Measurements from ENCODE around the gene TSKU.

TSKU gene

DNA sequence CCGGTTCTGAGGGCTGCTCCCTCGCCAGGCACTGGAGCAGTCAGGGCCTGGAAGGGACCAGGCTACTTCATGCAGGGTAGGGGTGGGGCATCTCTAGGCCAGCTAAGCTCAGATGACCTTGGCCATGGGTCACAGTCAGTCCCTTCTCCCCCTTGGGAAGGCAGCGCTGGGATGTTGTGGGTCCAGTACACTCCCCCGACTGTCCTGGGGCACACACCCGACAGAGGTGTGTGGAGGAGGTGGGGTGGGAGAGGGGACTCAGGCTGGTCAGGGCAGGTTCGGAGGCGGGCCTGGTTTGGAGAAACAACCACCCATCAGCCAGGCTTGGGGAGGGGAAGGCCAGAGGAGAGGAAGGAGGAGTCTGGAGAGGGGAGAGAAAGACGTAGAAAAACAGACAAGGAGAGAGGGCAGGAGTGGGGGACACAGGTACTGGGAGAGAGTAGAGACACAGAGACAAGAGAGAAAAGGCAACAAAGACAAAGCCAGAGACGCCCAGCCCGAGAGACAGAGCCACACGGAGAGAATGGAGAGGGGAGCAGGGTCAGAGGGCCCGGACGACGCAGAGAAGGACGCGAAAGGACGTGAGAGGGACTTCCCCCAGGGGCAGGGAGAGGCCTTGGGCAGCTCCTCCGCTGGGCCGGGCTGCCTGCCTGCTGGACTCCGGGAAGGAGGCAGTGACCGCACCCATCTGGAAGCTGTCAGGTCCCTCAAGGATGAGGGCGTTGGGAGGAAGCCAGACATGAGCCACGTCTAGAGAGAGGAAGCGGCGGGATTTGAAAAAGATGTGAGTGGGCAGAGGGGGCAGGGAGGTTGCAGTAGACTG lies 30.6 kb upstream of the TSKU start:
- no peak for DNase-seq

DNA sequence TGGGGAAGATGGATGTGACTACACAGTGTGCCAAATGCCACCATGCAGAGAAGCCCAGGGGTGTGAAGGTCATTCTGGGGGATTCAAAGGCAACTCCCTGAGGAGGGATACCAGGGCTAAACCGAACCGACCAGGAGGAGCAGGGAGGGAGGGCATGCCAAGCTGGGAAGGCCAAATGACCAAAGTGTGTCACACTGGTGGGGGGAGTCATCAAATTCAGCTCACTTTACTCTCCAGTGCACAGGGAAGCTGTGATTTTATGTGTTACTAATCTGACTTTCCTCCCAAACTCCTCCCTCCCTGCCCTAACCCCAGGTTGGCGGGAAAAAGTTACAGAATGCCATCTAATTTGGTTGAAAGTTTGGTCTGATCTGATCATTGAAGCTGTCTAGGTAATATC lies 29.7 kb upstream of the TSKU start:
- DNase-seq: no peak

DNA sequence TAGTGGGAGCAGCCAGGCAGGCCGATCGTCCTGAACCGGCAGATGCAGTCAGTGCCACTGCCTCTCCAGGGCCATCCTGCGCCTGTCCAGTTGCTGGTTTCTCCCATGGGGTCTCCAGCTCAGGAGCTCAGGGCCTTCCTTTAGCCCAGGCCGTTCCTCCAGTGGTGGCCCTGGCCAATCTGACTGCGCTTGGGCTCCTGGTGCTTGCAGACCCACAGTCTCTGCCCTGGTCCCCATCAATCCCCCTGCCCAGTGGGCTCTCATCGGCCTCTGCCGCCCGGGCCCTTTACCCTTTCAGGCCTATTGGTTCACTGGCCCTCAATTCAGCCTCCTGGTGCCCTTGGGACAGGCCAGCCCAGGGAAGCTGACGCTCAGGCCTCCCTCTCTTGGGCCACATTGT lies 29.2 kb upstream of the TSKU start:
- no peak for DNase-seq

DNA sequence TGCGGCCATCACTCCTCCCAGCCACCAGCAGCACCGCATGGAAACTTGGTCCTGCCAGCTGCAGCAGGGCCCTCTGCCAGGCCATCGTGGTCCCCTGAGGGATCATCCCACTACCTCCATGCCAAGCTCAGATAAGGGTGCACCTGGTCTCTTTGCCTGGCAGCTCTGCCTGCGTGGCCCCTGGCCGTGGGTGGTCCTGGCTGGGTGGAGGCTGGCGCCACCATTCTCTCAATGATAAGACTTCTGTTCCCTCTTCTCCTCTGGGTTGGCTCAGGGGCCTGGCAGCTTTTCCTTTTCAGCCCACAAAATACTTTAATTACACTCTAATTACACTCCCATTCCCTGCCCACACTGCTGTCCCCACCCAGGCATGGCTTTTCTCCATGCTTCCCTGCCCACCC lies 26.8 kb upstream of the TSKU start:
- peak; percentile 42 to 70 for DNase-seq

DNA sequence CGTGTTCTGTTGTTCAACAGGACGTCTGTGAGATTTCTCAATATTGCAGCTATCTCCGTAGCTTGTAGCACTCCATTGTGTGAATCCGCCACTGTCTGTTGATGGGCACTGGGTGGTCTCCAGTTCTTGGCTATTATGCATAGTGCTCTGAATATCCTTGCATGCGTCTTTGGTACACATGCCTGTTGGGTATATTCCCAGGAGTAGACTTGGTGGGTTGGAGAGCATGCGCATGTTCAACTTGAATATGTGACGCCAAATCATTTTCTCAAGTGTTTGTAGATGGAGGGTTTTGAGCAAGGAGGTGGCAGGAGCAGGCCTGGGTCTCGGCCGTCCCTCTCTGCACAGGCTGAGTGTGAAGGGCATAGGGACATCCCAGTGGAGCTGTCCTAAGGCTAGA lies 24.8 kb upstream of the TSKU start:
- DNase-seq: no peak

DNA sequence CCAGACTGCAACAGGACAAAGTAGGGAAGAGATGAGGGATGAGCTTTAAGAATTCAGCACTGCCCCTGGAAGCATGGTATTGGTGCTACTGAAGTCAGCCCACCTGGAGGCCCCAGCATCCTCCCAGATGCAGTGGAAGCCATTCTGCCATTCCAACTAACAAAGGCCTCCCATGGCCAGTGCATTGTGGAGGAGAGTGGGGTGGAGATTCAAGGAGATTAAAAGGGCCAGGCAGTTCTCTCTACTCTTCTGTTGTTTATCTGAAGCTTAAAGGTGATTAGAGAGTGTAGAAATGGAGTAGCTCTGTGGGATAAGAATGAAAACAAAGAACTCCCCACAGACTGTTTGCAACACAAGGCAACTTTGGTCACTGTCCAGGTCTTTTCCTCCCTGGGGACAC lies 24.1 kb upstream of the TSKU start:
- DNase-seq: no peak

DNA sequence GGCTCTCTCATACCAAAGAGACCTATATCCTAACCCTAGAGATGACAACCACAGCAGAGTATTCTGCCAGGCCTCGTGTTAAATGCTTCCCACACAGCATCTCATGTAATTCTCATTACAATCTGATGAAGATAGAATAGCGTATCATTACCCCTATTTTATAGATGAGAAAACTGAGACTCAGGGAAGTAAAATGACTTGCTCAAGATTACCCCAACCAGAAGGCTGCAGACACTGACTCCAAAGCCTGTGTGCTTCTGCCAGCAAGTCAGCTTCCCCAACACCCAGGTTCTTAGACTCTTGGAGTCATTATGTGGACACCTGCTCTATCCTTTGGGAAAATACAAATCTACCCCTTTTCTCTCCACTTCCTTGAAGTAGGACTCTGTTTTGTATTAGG lies 23.6 kb upstream of the TSKU start:
- DNase-seq: no peak

DNA sequence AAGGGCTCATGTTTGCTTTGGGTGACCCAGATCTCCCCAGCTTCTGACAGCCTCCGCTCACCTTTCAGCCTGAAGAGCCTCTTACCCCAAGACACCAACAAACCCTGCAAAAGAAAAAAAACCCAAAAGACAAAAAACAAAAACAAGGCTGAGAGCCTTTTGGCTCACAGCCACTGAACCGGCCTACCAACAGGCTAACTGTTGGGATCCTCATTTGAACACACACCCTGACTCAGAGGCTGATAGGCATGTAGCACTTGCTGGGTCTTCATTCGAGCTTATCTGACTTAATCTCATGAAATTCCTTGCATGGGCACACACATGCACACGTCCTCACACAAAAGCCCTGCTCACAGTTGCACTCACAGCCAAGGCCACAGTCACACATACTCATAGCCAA lies 22.9 kb upstream of the TSKU start:
- no peak for DNase-seq

DNA sequence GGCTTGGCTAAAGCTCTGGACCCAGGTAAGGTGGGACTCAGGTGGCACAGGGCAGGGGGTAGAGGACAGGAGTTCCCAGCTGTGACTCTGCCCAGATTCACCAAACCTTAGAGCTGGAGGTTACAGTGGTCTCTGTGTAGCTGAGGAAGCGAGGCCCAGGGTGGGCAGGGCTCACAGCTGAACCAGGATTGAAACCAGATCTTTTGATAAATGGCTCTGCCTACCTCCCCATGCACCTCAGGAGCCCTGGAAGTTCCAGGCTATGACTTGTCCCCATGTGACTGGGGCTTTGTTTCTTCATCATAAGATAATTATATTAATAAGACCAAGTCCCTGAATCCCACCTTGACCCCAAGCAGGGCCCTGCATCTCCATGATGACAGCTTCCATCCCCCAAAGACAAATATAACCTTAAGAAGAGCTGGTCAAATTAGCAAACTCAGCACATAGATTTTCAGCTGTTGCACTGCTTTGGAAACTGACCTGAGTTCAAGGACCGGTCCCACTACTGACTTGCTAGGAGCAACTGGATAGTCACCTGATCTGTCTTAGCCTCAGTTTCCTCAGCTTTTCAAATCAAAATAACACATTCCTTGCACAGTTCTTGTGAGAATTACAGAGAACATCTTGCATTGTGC lies 21.3 kb upstream of the TSKU start:
- DNase-seq: no peak

DNA sequence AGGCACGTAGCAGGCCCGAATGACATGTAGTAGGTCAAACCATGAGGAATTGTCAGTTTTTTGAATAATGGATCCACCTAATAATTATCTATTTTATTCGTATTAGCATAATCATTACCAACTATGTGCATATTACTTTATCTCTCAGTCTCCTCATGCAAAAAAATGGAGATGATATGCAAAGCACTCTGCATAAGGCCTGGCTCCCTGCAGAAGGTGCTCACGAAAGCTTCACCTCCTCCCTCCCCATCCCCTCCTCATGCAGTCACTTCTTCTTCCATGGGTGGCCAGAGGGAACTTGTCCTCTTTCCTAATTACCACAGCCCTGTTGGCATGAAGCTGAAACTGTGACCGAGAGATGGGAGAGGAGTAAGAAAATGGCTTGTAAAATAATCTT lies 20.8 kb upstream of the TSKU start:
- DNase-seq: no peak

DNA sequence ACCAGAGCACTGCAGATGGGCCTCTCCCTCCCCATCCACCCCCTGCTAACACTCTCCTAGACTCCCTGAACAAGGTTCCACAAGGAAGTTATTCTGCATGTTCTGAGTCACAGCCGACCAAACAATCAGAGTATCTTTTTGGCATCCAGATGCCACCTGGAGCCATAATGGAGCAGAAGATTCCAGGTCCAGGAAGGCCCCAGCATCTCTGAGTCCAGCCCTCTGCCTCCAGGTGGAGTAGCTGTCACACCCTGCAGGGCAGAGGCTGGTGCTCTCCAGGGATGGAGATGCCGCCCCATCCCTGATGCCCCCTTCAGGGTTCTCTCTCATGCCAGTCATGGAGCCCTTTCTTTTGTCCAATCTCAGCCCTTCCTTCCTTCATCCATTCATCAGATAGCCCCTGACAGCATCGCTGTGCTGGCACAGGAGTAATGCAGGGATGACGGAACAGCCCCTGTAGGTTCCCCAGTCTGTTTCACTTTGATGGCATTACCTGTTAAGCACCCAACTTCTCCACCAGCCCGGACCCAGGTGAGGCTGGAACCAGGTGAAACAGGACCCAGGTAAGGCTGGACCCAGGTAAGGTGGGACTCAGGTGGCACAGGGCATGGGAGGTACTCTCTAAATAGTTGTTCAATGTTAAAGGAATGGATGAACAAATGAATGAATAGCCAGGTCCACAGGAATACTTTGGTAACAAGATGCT lies 20.1 kb upstream of the TSKU start:
- no peak for DNase-seq

DNA sequence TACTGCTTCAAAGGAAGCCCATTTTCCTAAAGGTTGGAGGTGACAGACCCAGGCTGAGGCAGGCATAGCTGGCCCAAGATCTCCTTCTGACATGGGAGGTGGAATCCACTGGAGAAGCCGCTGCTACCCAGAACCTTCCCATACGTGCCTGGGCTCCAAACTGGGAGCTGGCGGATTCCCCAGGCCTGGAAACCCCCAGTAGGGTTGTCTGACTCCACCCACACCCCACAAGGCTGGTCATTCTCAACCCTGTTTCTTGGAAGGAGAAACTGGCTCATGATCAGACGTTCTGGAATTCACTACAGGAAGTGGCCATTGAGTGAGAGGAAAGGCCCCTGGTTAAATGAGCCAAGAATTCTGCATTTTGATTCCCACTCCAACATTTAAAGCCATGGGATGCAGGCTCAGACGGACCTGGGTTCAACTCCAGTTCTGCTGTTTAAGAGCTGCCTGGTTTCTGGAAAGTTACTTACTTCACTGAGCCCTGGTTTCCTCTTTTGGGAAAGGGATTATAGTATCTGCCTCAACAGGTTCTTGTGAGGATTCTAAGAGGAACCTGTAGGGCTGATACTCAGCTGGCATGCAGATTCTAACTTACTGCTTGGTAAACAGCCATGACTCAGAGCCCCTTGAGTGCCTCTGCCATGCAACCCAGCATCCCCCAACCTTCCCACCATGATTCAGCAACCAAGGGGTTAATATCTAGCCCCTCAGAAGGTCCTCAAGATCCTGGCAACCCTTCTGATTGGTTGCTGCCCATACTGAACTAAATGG lies 19.4 kb upstream of the TSKU start:
- DNase-seq: no peak

DNA sequence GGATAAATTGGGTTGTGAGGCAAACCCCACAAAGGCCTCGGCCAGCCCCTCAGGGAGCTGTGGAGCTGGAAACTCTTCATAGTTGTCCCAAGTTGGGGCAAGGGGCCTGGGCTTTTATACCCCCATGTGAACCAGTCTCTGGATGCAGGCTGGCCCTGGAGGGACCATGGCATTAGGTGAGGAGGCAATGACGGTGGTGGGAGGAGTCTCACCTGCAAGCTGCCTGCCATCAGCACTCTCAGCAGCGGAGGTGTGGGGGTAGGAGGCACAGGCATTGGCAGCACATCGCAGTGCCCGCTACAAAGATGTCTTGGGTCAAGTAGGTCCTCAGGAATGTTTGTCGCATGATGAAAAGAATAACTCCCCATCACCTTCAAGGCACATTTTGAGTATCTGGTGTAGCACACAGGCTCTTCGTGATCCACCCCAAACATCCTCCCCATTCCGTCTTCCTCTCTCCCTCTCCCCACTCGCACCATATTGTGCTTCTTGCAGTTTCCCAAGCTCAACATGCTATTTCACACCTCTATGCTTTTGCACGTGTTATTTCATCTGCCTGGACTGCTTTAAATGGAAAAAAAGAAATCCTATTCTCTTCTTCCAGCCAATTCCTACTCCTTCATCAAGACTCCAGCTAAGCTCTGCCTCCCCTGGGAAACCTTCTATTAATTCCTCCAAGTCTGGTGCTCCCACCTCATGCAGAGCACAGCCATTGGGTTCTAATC lies 18.1 kb upstream of the TSKU start:
- no peak for DNase-seq

DNA sequence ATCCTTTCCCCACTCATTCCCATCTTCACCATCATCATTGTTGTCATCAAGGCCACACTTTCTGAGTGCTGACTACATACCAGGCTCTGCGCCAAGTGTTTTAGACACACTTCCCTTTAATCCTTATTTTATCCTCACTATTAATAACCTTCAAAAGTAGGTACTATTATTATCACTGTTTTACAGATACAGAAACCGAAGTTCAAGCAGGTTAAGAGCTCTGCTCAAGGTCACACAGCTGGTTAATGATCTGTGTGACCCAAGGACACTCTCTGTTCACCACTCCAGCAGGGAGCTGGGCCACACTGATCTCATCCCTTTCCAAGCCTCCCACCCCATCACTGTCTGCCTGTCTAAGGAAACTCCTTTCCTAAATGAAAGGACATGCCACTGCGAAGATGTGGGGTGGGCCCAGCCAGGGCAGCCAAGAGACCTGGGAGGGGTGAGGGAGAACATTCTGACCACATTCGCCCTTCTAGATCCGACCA lies 17.2 kb upstream of the TSKU start:
- no peak for DNase-seq

DNA sequence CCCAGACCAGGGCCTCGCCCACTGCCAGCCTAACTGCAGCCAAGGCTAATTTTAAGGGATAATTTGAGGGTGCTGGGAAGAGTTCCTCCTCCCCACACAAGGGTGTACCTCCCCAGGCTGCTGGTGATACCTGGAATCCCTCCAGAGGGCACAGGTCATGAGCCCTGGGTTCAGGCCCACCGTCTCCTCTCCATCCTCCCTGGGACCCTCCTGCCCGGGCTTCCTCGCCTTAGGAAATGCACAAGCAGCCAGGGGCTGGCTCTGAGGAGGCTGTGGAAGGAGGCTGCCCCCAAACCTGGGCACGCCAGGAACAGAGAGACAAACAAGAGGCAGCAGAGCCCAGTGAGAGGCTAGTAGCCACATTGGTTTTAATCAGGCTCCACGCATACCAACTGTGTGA lies 16.6 kb upstream of the TSKU start:
- no peak for DNase-seq

DNA sequence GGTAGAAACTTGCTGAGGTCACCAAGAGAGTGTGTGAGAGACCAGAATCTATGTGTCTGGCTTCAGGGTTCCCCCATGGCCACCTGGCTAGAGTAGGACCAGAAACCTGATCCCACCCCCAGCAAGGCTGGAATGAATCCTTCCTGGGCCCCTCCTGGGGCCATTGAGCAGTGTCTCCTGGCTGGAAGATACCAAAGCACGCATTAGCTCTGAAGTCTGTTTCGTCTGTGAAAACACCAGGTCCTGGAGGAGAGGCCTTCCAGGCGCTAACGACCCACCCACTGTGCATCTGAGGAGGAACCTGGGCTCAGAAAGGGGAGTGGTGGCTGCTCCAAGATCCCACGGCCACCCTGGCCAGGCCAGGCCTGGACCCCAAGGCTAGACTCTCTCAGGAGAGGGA lies 15.5 kb upstream of the TSKU start:
- DNase-seq: peak in 1 of 2 experiments; percentile 44

DNA sequence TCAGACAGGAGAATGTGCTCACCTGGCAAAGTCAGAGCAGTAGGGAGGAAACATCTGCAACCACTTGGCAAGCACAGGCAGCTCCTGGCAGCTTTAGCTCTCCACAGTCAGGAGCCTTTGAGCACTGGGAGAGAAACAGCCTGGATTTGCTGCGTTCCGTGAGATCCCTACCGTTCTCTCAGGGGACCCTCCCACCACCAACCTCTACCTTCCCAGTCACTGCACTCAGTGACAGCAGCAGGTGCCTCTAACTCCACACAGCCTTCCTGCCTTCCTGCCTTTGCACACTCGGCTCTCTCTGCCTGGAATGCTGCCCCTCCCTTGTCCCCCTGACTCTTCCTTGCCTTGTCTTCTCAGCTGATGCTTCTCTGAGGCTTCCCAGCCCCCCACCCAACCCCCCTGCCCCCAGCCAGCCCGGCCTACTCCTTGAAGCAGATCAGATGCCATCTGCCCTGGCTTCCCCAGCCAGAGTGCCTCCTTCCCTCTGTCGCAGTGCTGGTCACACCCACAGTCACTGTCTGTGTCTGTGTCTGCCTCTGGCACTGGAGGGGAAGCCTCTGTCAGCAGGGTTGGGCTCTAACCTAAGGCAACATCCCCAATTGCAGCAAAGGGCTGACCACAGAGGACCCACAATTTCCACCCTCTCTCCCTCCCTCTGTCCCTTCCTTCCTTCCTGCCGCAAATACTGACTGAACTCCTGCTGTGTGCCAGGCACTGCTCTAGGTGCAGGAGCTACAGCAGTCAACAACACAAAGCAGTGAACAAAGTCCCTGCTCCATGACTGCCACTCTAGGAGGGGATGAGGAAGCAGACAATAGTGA lies 14.9 kb upstream of the TSKU start:
- peak; percentile 35 to 71 for DNase-seq

DNA sequence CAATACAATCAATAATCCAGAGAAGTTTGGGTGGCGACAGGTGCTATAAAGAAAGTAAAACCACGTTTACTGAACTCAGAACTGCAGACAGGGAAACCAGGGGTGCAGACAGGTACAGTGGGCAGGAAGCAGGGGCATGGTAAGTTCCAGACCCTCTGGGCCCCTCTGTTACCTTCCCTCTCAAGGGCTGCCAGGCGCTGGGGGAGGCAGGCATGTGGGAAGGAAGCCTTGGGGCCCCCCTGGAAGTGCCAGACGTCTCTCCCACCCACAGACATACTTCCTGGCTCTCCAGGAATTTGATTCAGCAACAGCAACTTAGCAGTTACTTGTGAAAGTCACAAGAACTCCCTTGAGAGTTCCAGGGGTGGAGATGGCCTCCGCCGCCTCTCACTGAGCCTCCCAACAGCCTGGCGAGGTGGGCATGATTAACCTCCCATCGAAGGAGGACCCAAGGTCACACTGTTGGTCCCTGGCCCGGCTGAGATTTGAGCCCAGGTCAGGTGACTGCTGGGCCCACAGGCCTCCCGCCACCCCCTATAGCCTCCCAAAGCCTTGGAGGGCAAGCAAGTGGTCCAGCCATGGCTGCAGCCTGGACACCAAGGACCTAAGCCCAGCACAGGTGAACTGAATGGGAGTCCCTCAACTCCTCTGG lies 14.1 kb upstream of the TSKU start:
- DNase-seq: no peak

DNA sequence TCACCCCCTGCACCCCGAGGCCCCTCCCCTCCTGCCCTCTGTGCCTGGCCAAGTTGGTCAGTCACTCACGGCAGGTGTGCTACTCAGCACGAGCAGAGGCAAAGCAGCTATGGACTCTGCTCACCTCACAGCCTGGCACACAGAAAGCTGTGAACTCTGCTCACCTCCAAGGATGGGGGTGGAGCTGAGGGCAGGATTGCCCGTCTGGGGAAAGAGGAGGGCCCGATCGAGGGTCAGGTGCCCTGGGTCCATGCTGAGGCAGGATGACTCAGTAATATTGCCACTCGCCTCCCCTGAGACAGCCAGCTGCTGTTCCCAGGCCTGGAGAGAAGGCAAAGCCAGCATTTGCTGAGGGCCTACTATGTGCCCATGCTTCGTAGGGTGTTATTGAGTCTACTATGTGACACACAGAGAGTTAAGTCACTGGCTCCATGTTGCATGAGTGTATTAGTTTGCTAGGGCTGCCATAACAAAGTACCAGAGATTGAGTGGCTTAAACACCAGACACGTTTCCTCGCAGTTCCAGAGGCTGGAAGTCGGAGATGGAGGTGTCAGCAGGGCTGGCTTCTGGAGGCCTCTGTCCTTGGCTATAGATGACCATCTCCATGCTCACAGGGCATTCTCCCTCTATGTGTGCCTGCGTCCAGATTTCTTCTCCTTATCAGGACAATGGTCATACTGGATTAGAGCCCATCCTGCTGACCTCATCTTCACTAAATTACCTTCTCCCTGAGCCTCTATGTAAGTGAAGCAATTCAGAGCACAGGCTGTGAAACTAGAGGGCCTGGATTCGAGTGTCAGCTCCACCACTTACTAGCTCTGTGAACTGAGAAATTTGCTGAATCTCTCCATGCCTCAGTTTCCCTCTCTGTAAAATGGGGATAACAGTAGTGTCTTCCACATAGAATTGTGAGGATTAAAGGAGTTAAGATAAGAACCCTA lies 13.2 kb upstream of the TSKU start:
- DNase-seq: no peak

Data from NCI-H2081 (cell line).